ENCODE measurements around the gene SYNE2. TPM values are rescaled to one million over a fixed set of nuclear protein-coding genes. Genes with fewer than 3 reads are reported as not detected.

SYNE2 gene
- total RNA-seq, 1 experiment from 2014 or later, result 37.5 TPM

- Histone ChIP-seq H3K4me1 (ENCODE audit: control insufficient read depth, insufficient read depth, low read length) (no peaks in the 10 kb centered on the region), H3K27me3 (ENCODE audit: control insufficient read depth, insufficient read depth, low read length) (no peaks in the 10 kb centered on the region), H3K36me3 (ENCODE audit: control insufficient read depth, insufficient read depth, low read length) (no peaks in the 10 kb centered on the region), H3K4me3 (ENCODE audit: low read depth in 2 of 2, low read length in 2 of 2) (no peak overlapping the region), H3K9me3 (ENCODE audit: control insufficient read depth, insufficient read depth, low read depth, low read length) (no peaks in the 10 kb centered on the region), H3K27ac (ENCODE audit: low read length) (no peak overlapping the region)
- BruUV-seq (replicated peaks), result no TSS peak
- no peak for ATAC-seq
- CTCF ChIA-PET, result no interaction called here
- POLR2A ChIA-PET, result no interaction called here
- in situ Hi-C loops (cut with HindIII; ENCODE audit: low pct_unique_long_range_greater_than_20kb, low sequenced_read_pairs), result no loop called here
- no peak for TF ChIP-seq CTCF (IDR thresholded peaks at IDR 0.05)
- DNase-seq (ENCODE audit: low read depth, low spot score), result no peak
- intact Hi-C loops (cut with micrococcal nuclease; ENCODE audit: unreplicated experiment), result no loop called here
Measured at GRCh38 chr14:64233531-64234190, 380.9 kb downstream of the SYNE2 start.

- no peaks in the 10 kb centered on the region for H3K27me3 ChIP-seq (ENCODE audit: control insufficient read depth, insufficient read depth, low read length)
- ATAC-seq (peak; percentile 28; the same call in 1 of the 2 replicates), DNase-seq (ENCODE audit: low read depth, low spot score) (no peak)
- no peaks in the 10 kb centered on the region for H3K4me1 ChIP-seq (ENCODE audit: control insufficient read depth, insufficient read depth, low read length)
- H3K36me3 ChIP-seq (ENCODE audit: control insufficient read depth, insufficient read depth, low read length), result no peaks in the 10 kb centered on the region
- no peak overlapping the region for H3K27ac ChIP-seq (ENCODE audit: low read length)
- no peaks in the 10 kb centered on the region for H3K9me3 ChIP-seq (ENCODE audit: control insufficient read depth, insufficient read depth, low read depth, low read length)
- in situ Hi-C loops (cut with HindIII; ENCODE audit: low pct_unique_long_range_greater_than_20kb, low sequenced_read_pairs), result no loop called here
- no peak for TF ChIP-seq CTCF (IDR thresholded peaks at IDR 0.05)
- TF ChIP-seq SIN3A (IDR thresholded peaks at IDR 0.05; ENCODE audit: borderline replicate concordance, insufficient read depth, low read depth, low read length), result no peak
- TF ChIP-seq TCF7L2 (IDR thresholded peaks at IDR 0.05; ENCODE audit: low read depth, low read length), result no peak
- TF ChIP-seq POLR2AphosphoS5 (IDR thresholded peaks at IDR 0.05; ENCODE audit: low read depth, low read length), result no peak
- TF ChIP-seq REST (IDR thresholded peaks at IDR 0.05; ENCODE audit: insufficient read depth in 1 of 2, low read depth in 2 of 2, low read length in 1 of 2), result no peak
- no TSS peak for BruUV-seq (replicated peaks)
- CTCF ChIA-PET, result no interaction called here
- no peak overlapping the region for H3K4me3 ChIP-seq (ENCODE audit: low read depth in 2 of 2, low read length in 2 of 2)
- intact Hi-C loops (cut with micrococcal nuclease; ENCODE audit: unreplicated experiment), result no loop called here
- POLR2A ChIA-PET, result no interaction called here
Measured at GRCh38 chr14:64234877-64235651, 382.3 kb downstream of the SYNE2 start.

Measured in Panc1 (cell line).